Epidermal melanocyte (primary cell): ENCODE measurements around the gene ZNF200.
A peak's percentile ranks its signal among the peaks of the same experiment; 100 is the strongest.
"Not testable (repeated sequence)": the region's sequence is repeated elsewhere in the genome, so short reads cannot be mapped to it uniquely, and the experiment has no call there.

Source experiments
- DNase-seq: peaks from one replicate; pipeline ENCODE4 v3.0.0; 2011; ENCODE audit warnings: low spot score; ENCODE audit not compliant: insufficient read length

ZNF200 gene, protein sequence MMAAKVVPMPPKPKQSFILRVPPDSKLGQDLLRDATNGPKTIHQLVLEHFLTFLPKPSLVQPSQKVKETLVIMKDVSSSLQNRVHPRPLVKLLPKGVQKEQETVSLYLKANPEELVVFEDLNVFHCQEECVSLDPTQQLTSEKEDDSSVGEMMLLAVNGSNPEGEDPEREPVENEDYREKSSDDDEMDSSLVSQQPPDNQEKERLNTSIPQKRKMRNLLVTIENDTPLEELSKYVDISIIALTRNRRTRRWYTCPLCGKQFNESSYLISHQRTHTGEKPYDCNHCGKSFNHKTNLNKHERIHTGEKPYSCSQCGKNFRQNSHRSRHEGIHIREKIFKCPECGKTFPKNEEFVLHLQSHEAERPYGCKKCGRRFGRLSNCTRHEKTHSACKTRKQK

GRCh38 chr16:3234857-3235561, at the start of gene ZNF200:
Gene ZNF200 (minus strand): TSS chr16:3235158. CDS start chr16:3233755, 1,403 bp downstream.
- DNase-seq = peak; percentile 92

- DNase-seq = no peak
Measured at GRCh38 chr16:3283543-3284447, 48.8 kb upstream of the ZNF200 start.

DNA sequence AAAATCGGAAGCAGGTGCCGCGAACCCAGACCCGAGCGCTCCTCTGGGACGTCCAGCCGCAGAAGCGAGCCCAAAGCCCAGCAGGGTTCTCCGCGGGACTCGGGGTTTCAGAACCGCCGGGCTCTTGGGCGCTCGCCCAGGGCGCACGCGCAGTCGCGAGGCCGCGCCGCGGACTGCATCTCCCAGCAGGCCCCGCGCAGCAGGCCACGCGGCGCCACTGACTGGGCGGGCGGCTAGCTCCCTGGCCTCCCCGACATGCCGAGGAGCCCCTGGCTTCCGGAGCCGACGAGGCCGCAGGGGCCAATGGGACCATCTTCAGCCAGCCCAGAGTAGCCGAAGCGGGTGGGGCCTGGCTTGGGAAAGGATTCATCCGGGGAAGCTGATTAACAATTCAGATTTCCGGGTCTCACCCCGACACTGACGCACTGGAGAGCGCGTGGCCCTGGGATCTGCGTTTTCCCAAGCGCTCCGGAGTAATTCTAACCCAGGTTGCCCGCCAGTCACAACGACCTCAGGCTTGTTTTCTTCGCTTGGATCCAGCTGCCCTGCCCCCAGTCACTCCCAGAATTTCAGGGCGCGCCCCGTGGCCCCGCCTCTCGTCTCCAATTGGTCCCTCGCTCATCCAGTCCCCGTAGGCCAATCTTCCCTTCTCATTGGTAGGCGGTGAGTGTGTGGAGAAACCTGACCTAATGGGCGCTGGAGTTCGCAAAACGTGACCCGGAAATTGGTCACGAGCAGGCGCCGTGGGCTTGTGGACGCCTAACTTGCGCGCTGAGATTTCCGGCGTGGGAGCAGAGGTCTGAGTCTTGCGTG, 48.0 kb upstream of the ZNF200 start, which contains the start of gene ZNF263:
ZNF263 (plus strand) TSS at position 762 of the 813 bp plus-strand sequence. CDS start 328 bp downstream, outside the sequence.
- DNase-seq = peak; percentile 98

DNA sequence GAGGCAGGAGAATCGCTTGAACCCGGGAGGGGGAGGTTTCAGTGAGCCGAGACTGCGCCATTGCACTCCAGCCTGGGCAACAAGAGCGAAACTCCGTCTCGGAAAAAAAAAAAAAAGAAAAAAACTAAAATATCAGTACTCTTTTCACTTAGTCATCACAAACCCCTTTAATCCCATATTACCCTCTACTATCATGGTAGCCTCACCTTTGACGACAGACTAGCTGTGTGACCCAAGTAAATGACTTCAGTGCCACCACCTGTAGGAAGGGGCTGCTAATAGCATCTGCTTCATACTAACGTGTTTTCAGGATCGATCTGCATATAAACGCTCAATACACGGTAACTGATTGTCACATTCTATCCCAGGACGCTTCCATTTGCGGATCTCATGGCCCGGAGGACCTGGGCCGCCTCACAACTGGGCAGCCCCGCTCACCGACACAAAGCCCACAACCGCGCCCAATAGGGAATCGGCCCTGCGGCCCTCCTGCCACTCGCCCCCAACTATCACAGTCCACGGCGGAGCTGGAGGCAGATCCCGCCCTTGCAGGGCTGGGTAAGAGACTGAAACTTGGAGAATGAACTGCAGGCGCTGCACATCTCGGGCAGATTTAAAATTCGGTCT, 47.3 kb upstream of the ZNF200 start:
- DNase-seq = no peak

GRCh38 chr16:3281222-3281820, 46.4 kb upstream of the ZNF200 start:
- no peak for DNase-seq

DNA sequence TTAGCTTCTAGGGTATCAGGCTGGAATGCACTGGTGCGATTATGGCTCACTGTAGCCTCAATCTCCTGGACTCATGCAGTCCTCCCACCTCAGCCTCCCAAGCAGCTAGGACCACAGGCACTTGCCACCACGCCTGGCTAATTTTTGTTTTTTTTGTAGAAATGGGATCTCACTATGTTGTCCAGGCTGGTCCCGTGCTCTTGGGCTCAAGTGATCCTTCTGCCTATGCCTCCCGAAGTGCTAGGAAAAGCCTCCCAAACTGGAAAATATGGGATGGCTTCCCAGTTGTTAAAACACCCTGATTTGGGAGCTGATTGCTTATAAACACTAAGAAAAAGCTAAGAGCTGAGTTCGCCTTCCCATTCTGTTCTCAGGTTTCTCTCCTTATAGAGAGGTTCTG, 41.7 kb upstream of the ZNF200 start:
- DNase-seq = no peak

GRCh38 chr16:3274947-3275346, 40.0 kb upstream of the ZNF200 start:
- no peak for DNase-seq

GRCh38 chr16:3274490-3274889, 39.5 kb upstream of the ZNF200 start:
- no peak for DNase-seq

DNA sequence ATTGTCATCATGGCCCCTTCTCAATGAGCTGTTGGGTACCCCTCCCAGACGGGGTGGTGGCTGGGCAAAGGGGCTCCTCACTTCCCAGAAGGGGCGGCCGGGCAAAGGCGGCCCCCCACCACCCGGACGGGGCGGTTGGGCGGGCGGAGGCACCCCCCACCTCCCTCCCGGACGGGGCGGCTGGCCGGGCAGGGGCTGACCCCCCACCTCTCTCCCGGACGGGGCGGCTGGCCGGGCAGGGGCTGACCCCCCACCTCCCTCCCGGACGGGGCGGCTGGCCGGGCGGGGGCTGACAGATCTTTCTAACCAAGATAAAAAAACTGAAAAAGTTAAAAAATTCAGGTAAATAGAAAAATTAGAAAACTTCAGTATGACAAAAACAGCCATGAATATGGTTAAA, 36.3 kb upstream of the ZNF200 start:
- DNase-seq = not testable (repeated sequence)

- not testable (repeated sequence) for DNase-seq
Measured at GRCh38 chr16:3270718-3271117, 35.8 kb upstream of the ZNF200 start.

GRCh38 chr16:3268294-3268693, 33.3 kb upstream of the ZNF200 start:
- DNase-seq = no peak

GRCh38 chr16:3266873-3267537, 32.0 kb upstream of the ZNF200 start:
- DNase-seq = peak; percentile 62

DNA sequence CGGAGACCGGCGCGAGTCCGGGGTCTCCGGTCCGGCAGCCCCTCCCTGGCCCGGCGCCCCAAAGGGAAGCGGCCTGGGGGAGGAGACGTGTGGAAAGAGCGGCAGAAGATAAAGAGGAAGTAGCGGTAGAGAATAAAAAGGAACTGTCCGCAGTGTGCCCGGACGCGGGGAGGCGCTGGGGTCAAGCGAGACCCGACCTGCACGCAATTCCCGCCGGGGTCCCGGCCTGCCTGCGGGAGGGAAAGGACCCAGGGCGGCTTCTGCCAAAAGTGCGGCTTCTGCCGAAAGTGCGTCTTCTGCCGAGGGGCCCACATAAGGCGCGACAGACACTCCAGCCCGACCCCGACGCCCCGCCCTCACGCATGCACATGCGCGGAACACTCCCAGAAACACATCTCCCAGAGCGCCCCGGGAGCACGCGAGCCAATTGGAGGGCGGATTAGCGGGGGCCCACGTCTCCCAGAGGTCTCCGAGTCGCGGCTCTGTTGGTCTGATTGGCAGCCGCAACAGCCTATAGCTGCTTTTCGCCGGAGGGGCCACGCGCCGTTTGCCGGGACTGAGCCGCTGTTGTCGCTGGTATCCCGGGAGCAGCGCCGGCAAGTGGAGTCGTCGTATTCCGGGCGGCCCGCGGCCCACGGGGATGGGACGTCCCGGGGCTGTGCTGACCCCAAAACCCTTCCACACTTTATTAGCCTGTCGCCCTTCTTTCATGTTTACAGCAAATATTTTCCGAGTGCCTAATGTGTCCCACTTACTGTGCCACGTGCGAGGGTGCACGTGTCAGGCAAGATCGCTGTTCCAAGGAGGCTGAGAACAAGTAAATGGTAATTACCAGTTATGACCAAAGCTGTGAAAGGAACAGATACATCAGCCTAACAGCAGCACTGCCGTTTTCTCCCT, 29.4 kb upstream of the ZNF200 start:
- DNase-seq = peak; percentile 96

DNA sequence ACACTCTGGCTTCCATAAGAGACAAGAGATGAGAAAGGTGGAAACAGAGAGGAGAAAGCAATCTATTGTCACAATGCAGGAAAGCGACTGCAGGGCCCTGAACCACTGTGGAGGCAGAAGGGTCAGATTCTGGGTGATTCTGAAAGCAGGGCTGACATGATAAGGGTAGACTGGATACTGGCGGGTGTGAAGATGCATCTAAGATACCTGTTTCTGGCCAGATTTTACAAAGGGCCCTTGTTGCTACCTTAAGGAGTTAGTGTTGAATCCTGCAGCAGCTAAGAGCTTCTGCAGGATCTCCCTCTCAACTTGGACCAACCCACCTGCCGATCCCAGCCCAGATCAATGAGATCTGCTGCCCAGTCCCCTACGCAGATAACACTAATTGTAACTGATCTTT, 27.6 kb upstream of the ZNF200 start:
- no peak for DNase-seq

GRCh38 chr16:3259836-3260235, 24.9 kb upstream of the ZNF200 start:
- DNase-seq = no peak

DNA sequence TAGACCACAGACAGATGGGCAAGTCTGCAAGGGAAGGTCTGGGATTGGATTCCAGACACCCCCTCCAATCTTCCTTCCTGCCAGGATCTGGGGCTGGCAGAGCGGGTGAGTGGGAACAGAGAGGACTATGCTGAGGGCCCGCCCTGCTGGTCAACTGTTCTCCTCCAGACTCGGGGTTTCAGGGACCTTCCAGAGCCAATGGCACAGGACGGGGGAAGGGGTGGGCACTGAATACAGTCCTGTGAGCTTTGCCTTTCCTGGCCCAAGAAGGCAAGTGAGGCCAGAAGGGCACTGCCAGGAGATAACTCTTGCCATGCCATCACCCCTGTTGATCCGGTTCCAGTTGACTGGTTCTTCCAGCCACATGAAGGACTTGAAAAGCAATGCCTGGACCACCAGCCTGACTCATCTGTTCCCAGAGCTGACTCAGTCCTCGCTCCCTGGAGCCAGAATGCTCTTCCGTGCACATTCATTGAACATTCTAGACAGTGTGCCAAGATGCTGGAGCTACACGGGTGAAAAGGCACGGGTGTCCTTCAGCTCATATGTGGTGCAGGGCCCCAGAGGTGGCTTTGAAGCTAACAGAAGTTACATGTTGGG, 22.0 kb upstream of the ZNF200 start:
- DNase-seq = no peak

DNA sequence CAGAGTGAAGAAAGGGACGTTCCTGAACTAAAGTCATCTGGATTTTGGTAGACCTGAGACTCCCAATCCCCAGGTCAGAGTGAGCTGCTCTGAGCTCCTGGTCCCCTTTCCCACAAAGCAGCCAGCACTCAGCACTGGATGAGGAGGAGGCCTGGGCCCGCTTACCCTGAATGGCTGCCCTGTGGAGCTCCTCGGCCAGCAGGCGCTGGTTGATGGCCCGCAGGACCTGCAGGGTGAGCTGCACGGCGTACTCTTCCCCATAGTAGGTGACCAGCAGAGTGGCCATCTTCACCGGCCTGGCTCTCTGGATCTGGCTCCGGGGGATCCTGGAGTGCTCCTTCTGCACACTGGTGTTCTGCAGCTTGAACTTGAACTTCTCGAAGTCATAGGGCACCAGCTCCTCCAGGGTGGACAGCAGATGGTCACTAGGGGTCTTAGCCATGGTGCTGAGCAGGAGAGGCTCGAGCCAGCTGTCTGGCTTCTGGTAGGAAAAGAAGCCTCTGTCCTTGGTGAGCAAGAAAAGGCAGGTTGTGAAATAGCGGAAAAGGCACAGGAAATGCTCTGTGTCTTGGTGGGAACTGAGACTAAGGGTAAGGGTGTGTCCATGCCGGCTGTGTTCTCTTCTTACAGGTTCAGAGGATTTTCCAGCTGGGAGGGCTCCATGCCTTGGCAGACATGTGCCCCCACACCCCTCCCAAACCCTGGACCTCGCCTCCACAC, 21.3 kb upstream of the ZNF200 start, which contains the start of gene MEFV:
MEFV (minus strand) TSS at position 488 of the 720 bp plus-strand sequence; CDS start at position 442, 46 bp downstream.
- no peak for DNase-seq
